Right lobe of liver (tissue), 4 donors: Measurements from ENCODE around the gene RBM26.

ENCODE experiments used
- CTCF ChIP-seq, 4 donors: fragments of 200-600 bp in 3 of 4; fragments of 450-650 bp in 1 of 4; IDR thresholded peaks; one replicate each; pipeline versions ENCODE4 v1.5.1 to v1.8.0; 2016 to 2022; ENCODE audit warnings: antibody characterized with exemption in 4 of 4, mild to moderate bottlenecking in 2 of 4
- POLR2A ChIP-seq: fragments of 450-650 bp; IDR thresholded peaks from one replicate; pipeline ENCODE4 v1.6.1; 2017; ENCODE audit warnings: antibody characterized with exemption, mild to moderate bottlenecking
- donor health status: DM: no; HTN: no; CAD: no.
- donor health status: DM: no; HTN: no; CAD: no.
- donor health status: DM: no; HTN: yes; CAD: no.

GRCh38 chr13:79403113-79403512 lies 2.9 kb downstream of the RBM26 start:
- TF ChIP-seq CTCF (IDR thresholded peaks at IDR 0.05): no peak
- no peak for TF ChIP-seq POLR2A
